Endothelial cell of umbilical vein (primary cell): ENCODE measurements around the gene CLTCL1. TPM values are rescaled to one million over a fixed set of nuclear protein-coding genes. Genes with fewer than 3 reads are reported as not detected.

Experiments used
- BruUV-seq: library from RNA; stranded (reverse); fragments of 400-500 nt; replicated peaks from 2 replicates; lab custom pipeline; 2021; lab: Mats Ljungman, UMichigan
- CTCF ChIA-PET: fragments of 300-600, 350-600 bp; sonication (Branson Sonifier 250); formaldehyde crosslinking; loops from one replicate; lab custom pipeline; 2021; ENCODE audit warnings: antibody characterized with exemption, inconsistent platforms; lab: Charles Lee
- POLR2A ChIA-PET: fragments of 300-600, 350-600 bp; sonication (Branson Sonifier 250); formaldehyde crosslinking; loops from one replicate; lab custom pipeline; 2021; ENCODE audit warnings: antibody characterized with exemption, inconsistent platforms; lab: Charles Lee
- DNase-seq: peaks from one replicate; pipeline ENCODE4 v3.0.0-alpha.2; 2011; ENCODE audit warnings: low read depth, low spot score
- FAIRE-seq: peaks from 2 replicates; lab custom pipeline; 2011; peaks lifted over from hg19 to GRCh38; lab: Jason Lieb, UNC
- H2AFZ ChIP-seq: 2 replicates; pipeline ENCODE4 v1.6.0; 2012; ENCODE audit warnings: low read depth, low read length, control low read depth, inconsistent platforms
- H3K27ac ChIP-seq: 2 replicates; pipeline ENCODE4 v1.5.1; 2011; ENCODE audit warnings: low read depth, mild to moderate bottlenecking, control low read depth, low read length, moderate library complexity; ENCODE audit not compliant: insufficient read depth
- H3K27me3 ChIP-seq, 2 experiments: 2 replicates each; pipeline versions ENCODE4 v1.6.0 to v1.6.1; 2011; ENCODE audit warnings: low read length in 2 of 2, mixed read lengths in 1 of 2; ENCODE audit not compliant: control insufficient read depth in 2 of 2, insufficient read depth in 2 of 2
- H3K36me3 ChIP-seq, 2 experiments: 2 replicates in 1 of 2; 3 replicates in 1 of 2; pipeline ENCODE4 v1.5.1; 2011; ENCODE audit warnings: low read length in 2 of 2, mild to moderate bottlenecking in 1 of 2, moderate library complexity in 1 of 2; ENCODE audit not compliant: control insufficient read depth in 2 of 2, insufficient read depth in 2 of 2; ENCODE audit errors: extremely low read depth in 1 of 2
- H3K4me1 ChIP-seq: 3 replicates; pipeline ENCODE4 v1.5.1; 2011; ENCODE audit warnings: mild to moderate bottlenecking, low read length; ENCODE audit not compliant: control insufficient read depth, insufficient read depth; ENCODE audit errors: extremely low read depth
- H3K4me2 ChIP-seq: 2 replicates; pipeline ENCODE4 v1.6.1; 2011; ENCODE audit warnings: low read length, control low read depth, mixed read lengths; ENCODE audit not compliant: insufficient read depth
- H3K4me3 ChIP-seq, 3 experiments: fragments of 200-600 bp in 1 of 3; sonication (generic), shearing (Covaris generic) in 1 of 3; replicated peaks in 1 of 3; 2 replicates each; pipeline ENCODE4 v1.5.1; 2011 to 2016; ENCODE audit warnings: control low read depth in 3 of 3, low read length in 3 of 3, mild to moderate bottlenecking in 2 of 3, inconsistent platforms in 1 of 3, low read depth in 1 of 3, moderate library complexity in 1 of 3; ENCODE audit not compliant: insufficient read depth in 1 of 3
- H3K79me2 ChIP-seq: 2 replicates; pipeline ENCODE4 v1.6.0; 2012; ENCODE audit warnings: low read length, inconsistent platforms; ENCODE audit not compliant: control insufficient read depth, insufficient read depth
- H3K9ac ChIP-seq: replicated peaks from 2 replicates; pipeline ENCODE3; 2011; ENCODE audit warnings: low read length, control low read depth; ENCODE audit not compliant: insufficient read depth; ENCODE audit errors: extremely low read depth
- H3K9me1 ChIP-seq: replicated peaks from 3 replicates; pipeline ENCODE4 v1.6.0; 2011; ENCODE audit warnings: mild to moderate bottlenecking, low read length; ENCODE audit not compliant: control insufficient read depth, insufficient read depth; ENCODE audit errors: extremely low read depth
- H3K9me3 ChIP-seq: replicated peaks from 2 replicates; pipeline ENCODE4 v1.5.1; 2012; ENCODE audit warnings: low read length, inconsistent platforms; ENCODE audit not compliant: control insufficient read depth, insufficient read depth
- H4K20me1 ChIP-seq: replicated peaks from 2 replicates; pipeline ENCODE3; 2011; ENCODE audit warnings: mild to moderate bottlenecking, low read length; ENCODE audit not compliant: control insufficient read depth, insufficient read depth; ENCODE audit errors: extremely low read depth
- JUN ChIP-seq: IDR thresholded peaks from 2 replicates; pipeline ENCODE4 v1.6.1; 2011; ENCODE audit warnings: borderline replicate concordance, low read depth; ENCODE audit not compliant: insufficient read length, insufficient read depth
- POLR2A ChIP-seq: IDR thresholded peaks from 2 replicates; pipeline ENCODE4 v1.6.1; 2012; ENCODE audit warnings: low read depth, mild to moderate bottlenecking, control low read depth, low read length
- POLR2AphosphoS5 ChIP-seq: IDR thresholded peaks from 2 replicates; pipeline ENCODE4 v1.6.1; 2012; ENCODE audit warnings: low read depth, mild to moderate bottlenecking, control low read depth, low read length, moderate library complexity; ENCODE audit not compliant: insufficient read depth
- dilution Hi-C: fragments of 300-500 bp; cut with MboI; formaldehyde crosslinking; loops from one replicate; pipeline ENCODE4 v1.15.0; 2019; ENCODE audit warnings: low sequenced_read_pairs; ENCODE audit not compliant: extremely low pct_ligation_motif_present
- intact Hi-C: fragments of 100-400 bp; cut with micrococcal nuclease; formaldehyde crosslinking; loops from one replicate; pipeline ENCODE4 v1.10.0; 2022
- polyA plus RNA-seq, 4 experiments: library from polyadenylated mRNA; depleted of rRNA in 3 of 4; stranded (reverse) in 3 of 4; unstranded in 1 of 4; fragments of >200 nt; gene quantifications; 2 replicates each; pipeline versions ENCODE4 v1.2.1 to v1.2.3, GENCODE V29; 2011 to 2012; ENCODE audit warnings: missing spikeins in 1 of 4
- total RNA-seq: library from RNA; stranded (reverse); gene quantifications from 2 replicates; pipeline ENCODE4 v1.2.3, GENCODE V29; 2021
- TF ChIP-seq, protein P1 (sequence below), 2 donors: IDR thresholded peaks; 1 replicate in 1 of 2; 2 replicates in 1 of 2; pipeline ENCODE4 v1.5.1; 2011; ENCODE audit warnings: low read length in 2 of 2, mild to moderate bottlenecking in 2 of 2, moderate library complexity in 2 of 2, control low read depth in 1 of 2, inconsistent platforms in 1 of 2, low read depth in 1 of 2; ENCODE audit not compliant: insufficient read depth in 1 of 2; ENCODE audit errors: extremely low read depth in 1 of 2

Gene CLTCL1
- total and polyA plus RNA-seq, 2 donors (not counting 3 experiments of a cell fraction or from before 2014, with no cell fraction given): 5.0 to 6.2 TPM

DNA sequence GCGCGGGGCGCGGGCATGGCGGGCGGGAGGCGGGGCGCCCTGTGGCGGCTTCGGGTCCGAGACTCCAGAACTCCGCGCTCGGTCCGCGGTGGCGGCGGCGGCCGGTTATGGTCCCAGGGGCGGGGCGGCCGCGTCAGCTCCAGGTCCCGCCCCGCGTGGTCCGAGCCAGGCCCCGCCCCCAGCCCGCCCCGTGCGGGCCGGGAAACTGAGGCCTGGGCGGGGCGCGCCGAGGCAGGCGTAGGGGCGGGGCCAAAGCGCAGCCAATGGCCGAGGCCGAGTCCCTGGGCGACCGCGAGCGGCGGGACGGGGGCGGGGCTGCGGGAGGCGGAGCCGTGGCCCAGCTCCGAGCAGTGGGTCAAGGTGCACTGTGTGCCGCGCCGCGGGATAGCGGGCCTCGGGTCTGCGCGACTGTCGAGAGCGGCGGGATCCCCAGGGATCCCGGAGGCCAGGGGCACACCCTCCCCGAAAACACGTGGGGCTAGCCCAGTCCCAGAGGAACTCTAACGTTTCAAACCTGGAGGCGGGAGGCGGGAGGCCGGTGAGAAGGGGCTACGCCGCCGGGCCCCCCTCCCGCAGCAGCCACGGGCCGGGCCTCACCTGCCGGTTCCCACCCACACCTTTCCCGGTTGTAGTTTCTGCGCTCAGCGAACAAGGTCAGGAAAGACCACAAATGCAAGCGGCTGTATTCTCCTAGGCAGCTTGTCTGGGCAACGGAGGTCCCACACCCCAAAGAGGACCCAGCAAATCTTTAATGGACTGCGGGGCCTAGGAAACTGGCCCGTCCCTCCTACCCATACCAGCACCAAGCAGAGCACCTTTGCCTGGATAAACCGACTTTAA, 112.6 kb downstream of the CLTCL1 start, which contains the start of gene SLC25A1:
Gene SLC25A1 (minus strand): TSS at position 80 of the 840 bp plus-strand sequence. CDS start 63 bp downstream, at position 17.
- no peaks in the 10 kb centered on the region for H4K20me1 ChIP-seq
- no peaks in the 10 kb centered on the region for H3K27me3 ChIP-seq
- peak within 1 kb of the TSS; percentile 60 to 89 (median 68) for H3K4me3 ChIP-seq
- H3K79me2 ChIP-seq: peaks cover 12% of the 10 kb centered on the region
- H3K4me2 ChIP-seq: peak within 1 kb of the TSS; percentile 92
- ChIA-PET CTCF (interaction anchor here (0.5 to 3.5 kb wide), 30 partner anchors 8 to 453 kb away, joined by 3 to 25 read pairs (median 4); partner anchors contain the start of genes CLTCL1, ESS2, HIRA and MRPL40), POLR2A (interaction anchor here (1.1 kb wide), 1 partner anchor 113 kb away, joined by 5 read pairs; the partner anchor contains the start of gene CLTCL1)
- peaks cover 7% of the 10 kb centered on the region for H3K4me1 ChIP-seq
- BruUV-seq: no TSS peak
- peak within 1 kb of the TSS; percentile 86 for H2AFZ ChIP-seq
- FAIRE-seq (peak; percentile 91), DNase-seq (peak; percentile 88)
- no peaks in the 10 kb centered on the region for H3K9me1 ChIP-seq
- peak within 1 kb of the TSS; percentile 56 for H3K27ac ChIP-seq
- dilution Hi-C loops (no loop called here), intact Hi-C loops (loop anchor here (1.0 to 5.0 kb wide), 5 partner anchors 35 to 451 kb away; partner anchors contain the start of genes C22orf39, CDC45, ESS2 and MRPL40)
- no peaks in the 10 kb centered on the region for H3K9me3 ChIP-seq
- H3K36me3 ChIP-seq: peaks cover 0 to 5% of the 10 kb centered on the region in 2 experiments
- TF ChIP-seq, protein P1, sequence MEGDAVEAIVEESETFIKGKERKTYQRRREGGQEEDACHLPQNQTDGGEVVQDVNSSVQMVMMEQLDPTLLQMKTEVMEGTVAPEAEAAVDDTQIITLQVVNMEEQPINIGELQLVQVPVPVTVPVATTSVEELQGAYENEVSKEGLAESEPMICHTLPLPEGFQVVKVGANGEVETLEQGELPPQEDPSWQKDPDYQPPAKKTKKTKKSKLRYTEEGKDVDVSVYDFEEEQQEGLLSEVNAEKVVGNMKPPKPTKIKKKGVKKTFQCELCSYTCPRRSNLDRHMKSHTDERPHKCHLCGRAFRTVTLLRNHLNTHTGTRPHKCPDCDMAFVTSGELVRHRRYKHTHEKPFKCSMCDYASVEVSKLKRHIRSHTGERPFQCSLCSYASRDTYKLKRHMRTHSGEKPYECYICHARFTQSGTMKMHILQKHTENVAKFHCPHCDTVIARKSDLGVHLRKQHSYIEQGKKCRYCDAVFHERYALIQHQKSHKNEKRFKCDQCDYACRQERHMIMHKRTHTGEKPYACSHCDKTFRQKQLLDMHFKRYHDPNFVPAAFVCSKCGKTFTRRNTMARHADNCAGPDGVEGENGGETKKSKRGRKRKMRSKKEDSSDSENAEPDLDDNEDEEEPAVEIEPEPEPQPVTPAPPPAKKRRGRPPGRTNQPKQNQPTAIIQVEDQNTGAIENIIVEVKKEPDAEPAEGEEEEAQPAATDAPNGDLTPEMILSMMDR (IDR thresholded peaks at IDR 0.05; ENCODE audit: extremely low read depth in 1 of 2, insufficient read depth in 1 of 2, low read depth in 1 of 2, low read length in 2 of 2): no peak
- TF ChIP-seq POLR2A (peak; percentile 31), POLR2AphosphoS5 (no peak), JUN (no peak)
- peak within 1 kb of the TSS; percentile 74 for H3K9ac ChIP-seq
